B cell (primary cell): Measurements from ENCODE around the gene ACTN3. TPM values are rescaled to one million over a fixed set of nuclear protein-coding genes. Genes with fewer than 3 reads are reported as not detected.

Experiments used
- ATAC-seq: fragments of 200-7000 bp; cut with Tn5 transposase; one replicate; pipeline ENCODE4 v1.10.0; 2021; ENCODE audit warnings: low read depth, mild to moderate bottlenecking, moderate number of reproducible peaks, moderate library complexity
- CTCF ChIA-PET: fragments of 350-600 bp; sonication (Branson Sonifier 250); formaldehyde crosslinking; loops from one replicate; lab custom pipeline; 2021; ENCODE audit warnings: antibody characterized with exemption, inconsistent platforms; lab: Charles Lee
- POLR2A ChIA-PET: fragments of 350-600 bp; sonication (Branson Sonifier 250); formaldehyde crosslinking; loops from one replicate; lab custom pipeline; 2021; ENCODE audit warnings: antibody characterized with exemption; lab: Charles Lee
- DNase-seq: peaks from one replicate; pipeline ENCODE4 v3.0.0; 2013
- H2AFZ ChIP-seq: 2 replicates; pipeline ENCODE4 v1.6.1; 2012; ENCODE audit warnings: mild to moderate bottlenecking, low read depth, low read length; ENCODE audit not compliant: insufficient read depth, poor library complexity, severe bottlenecking
- H3K27ac ChIP-seq, 2 donors: 1 replicate in 1 of 2; 2 replicates in 1 of 2; pipeline ENCODE4 v1.5.1; 2012 to 2013; ENCODE audit warnings: low read length in 2 of 2, mild to moderate bottlenecking in 2 of 2, moderate library complexity in 1 of 2
- H3K27me3 ChIP-seq, 4 experiments: fragments of 200-600 bp in 1 of 4; sonication (generic) in 1 of 4; replicated peaks in 1 of 4; 1 replicate in 2 of 4; 2 replicates in 2 of 4; pipeline versions ENCODE4 v1.6.1 to v1.7.0; 2013 to 2016; ENCODE audit warnings: low read length in 3 of 4, mild to moderate bottlenecking in 2 of 4, mixed read lengths in 1 of 4, moderate library complexity in 1 of 4; ENCODE audit not compliant: insufficient read depth in 4 of 4, control insufficient read depth in 3 of 4; ENCODE audit errors: control extremely low read depth in 1 of 4
- H3K36me3 ChIP-seq, 2 experiments: replicated peaks in 1 of 2; 1 replicate in 1 of 2; 2 replicates in 1 of 2; pipeline versions ENCODE4 v1.6.1 to v1.7.1; 2013; ENCODE audit warnings: low read length in 1 of 2; ENCODE audit not compliant: insufficient read depth in 2 of 2, control insufficient read depth in 1 of 2; ENCODE audit errors: control extremely low read depth in 1 of 2, extremely low read depth in 1 of 2
- H3K4me1 ChIP-seq, 2 donors: fragments of 200-600 bp in 1 of 2; sonication (generic) in 1 of 2; 1 replicate in 1 of 2; 2 replicates in 1 of 2; pipeline versions ENCODE4 v1.5.1 to v1.6.1; 2013 to 2017; ENCODE audit warnings: low read length in 2 of 2; ENCODE audit not compliant: control insufficient read depth in 2 of 2, insufficient read depth in 2 of 2
- H3K4me2 ChIP-seq: replicated peaks from 2 replicates; pipeline ENCODE3; 2012; ENCODE audit warnings: mild to moderate bottlenecking, low read depth, low read length; ENCODE audit not compliant: poor library complexity, severe bottlenecking
- H3K4me3 ChIP-seq, 5 experiments: fragments of 200-600 bp in 1 of 5; sonication (generic) in 1 of 5; 1 replicate in 3 of 5; 2 replicates in 2 of 5; pipeline versions ENCODE4 v1.5.1 to v1.7.0; 2011 to 2016; ENCODE audit warnings: low read length in 4 of 5, mild to moderate bottlenecking in 4 of 5, low read depth in 2 of 5, control low read depth in 1 of 5, moderate library complexity in 1 of 5; ENCODE audit not compliant: insufficient read depth in 1 of 5; ENCODE audit errors: control extremely low read depth in 1 of 5, extremely low read depth in 1 of 5
- H3K79me2 ChIP-seq: fragments of 200-600 bp; sonication (generic); one replicate; pipeline ENCODE4 v1.6.0; 2016; ENCODE audit warnings: low read length; ENCODE audit not compliant: control insufficient read depth, insufficient read depth
- H3K9ac ChIP-seq: fragments of 200-600 bp; sonication (generic); 2 replicates; pipeline ENCODE4 v1.6.1; 2017; ENCODE audit warnings: mild to moderate bottlenecking, low read length, moderate library complexity
- H3K9me3 ChIP-seq, 3 donors: one replicate each; pipeline versions ENCODE4 v1.6.1 to v1.7.1; 2013; ENCODE audit warnings: low read length in 2 of 3; ENCODE audit not compliant: control insufficient read depth in 2 of 3, insufficient read depth in 1 of 3; ENCODE audit errors: control extremely low read depth in 1 of 3
- H4K20me1 ChIP-seq: 2 replicates; pipeline ENCODE4 v1.6.0; 2012; ENCODE audit warnings: mild to moderate bottlenecking, low read length; ENCODE audit not compliant: insufficient read depth, control insufficient read depth, poor library complexity, severe bottlenecking
- H3K27ac Mint-ChIP-seq: one replicate; pipeline ENCODE4 v1.8.0; 2021; ENCODE audit warnings: mixed read lengths
- H3K27me3 Mint-ChIP-seq: one replicate; pipeline ENCODE4 v1.8.0; 2021; ENCODE audit warnings: mixed read lengths
- H3K4me1 Mint-ChIP-seq: one replicate; pipeline ENCODE4 v1.8.0; 2021; ENCODE audit warnings: mixed read lengths
- H3K4me3 Mint-ChIP-seq: one replicate; pipeline ENCODE4 v1.8.0; 2021; ENCODE audit warnings: mixed read lengths
- H3K9me3 Mint-ChIP-seq: one replicate; pipeline ENCODE4 v1.8.0; 2022; ENCODE audit warnings: mixed read lengths; ENCODE audit not compliant: insufficient read depth
- EZH2 ChIP-seq: IDR thresholded peaks from 2 replicates; pipeline ENCODE4 v1.6.1; 2012; ENCODE audit warnings: borderline replicate concordance, low read depth, mild to moderate bottlenecking, moderate library complexity, low read length; ENCODE audit not compliant: insufficient read depth, poor library complexity, severe bottlenecking
- WGBS: methylation state at CpG from one replicate; pipeline ENCODE4 v1.1.5; 2013; ENCODE audit warnings: missing lambda C conversion rate; ENCODE audit not compliant: insufficient coverage; 5-methylcytosine and 5-hydroxymethylcytosine counted together
- intact Hi-C: fragments of 100-400 bp; cut with micrococcal nuclease; formaldehyde crosslinking; loops from one replicate; pipeline ENCODE4 v1.10.0; 2022
- polyA plus RNA-seq: library from polyadenylated mRNA; depleted of rRNA; stranded (reverse); fragments of >200 nt; gene quantifications from 2 replicates; pipeline ENCODE4 v1.2.3, GENCODE V29; 2012
- total RNA-seq, 2 donors: library from RNA; stranded (reverse); fragments of 120-200 nt in 1 of 2; gene quantifications; 1 replicate in 1 of 2; 2 replicates in 1 of 2; pipeline versions ENCODE4 v1.2.3 to v1.2.4, GENCODE V29; 2013 to 2022
- TF ChIP-seq, protein P1 (sequence below): fragments of 200-600 bp; IDR thresholded peaks from one replicate; pipeline ENCODE4 v1.8.0; 2022; ENCODE audit warnings: antibody characterized with exemption, mild to moderate bottlenecking

The ACTN3 gene
- total and polyA plus RNA-seq, 2 donors (not counting 1 experiment from before 2014, with no cell fraction given), result 0.22 TPM; not detected in 1

DNA sequence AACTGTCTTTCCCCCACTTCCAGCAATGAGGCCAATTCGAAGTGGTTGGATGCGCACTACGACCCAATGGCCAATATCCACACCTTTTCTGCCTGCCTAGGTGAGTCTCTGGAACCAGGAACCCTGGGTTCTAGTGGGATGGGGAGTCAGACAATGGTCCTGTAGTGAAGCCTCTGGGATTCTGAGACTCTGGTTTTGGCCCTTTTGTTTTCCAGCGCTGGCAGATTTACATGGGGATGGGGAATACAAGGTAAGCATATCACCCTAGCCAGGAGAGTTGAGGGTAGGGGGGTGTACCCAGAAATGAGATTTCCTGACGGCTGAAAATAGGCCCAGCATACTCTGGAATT, 35.7 kb upstream of the ACTN3 start:
- peaks cover 0 to 2% of the 10 kb centered on the region in 2 experiments for H3K36me3 ChIP-seq
- H3K4me1 Mint-ChIP-seq, result peaks cover 16% of the 10 kb centered on the region
- WGBS, result no CpG with 5 or more reads among the region's 5 CpGs
- no peaks in the 10 kb centered on the region for H3K27me3 ChIP-seq
- intact Hi-C loops, result loop anchor here (1.0 to 2.0 kb wide), 5 partner anchors 31 to 167 kb away; partner anchors contain the start of genes ACTN3, DPP3, MRPL11 and PELI3
- peak overlapping the region; percentile 92 for H3K4me2 ChIP-seq
- peak overlapping the region; percentile 80 for H3K9ac ChIP-seq
- H4K20me1 ChIP-seq, result no peaks in the 10 kb centered on the region
- H3K79me2 ChIP-seq, result peaks cover 8% of the 10 kb centered on the region
- H3K4me1 ChIP-seq, result peaks cover 11 to 14% of the 10 kb centered on the region in 2 donors
- H3K4me3 Mint-ChIP-seq, result peak overlapping the region; percentile 91
- H3K27ac ChIP-seq, result peak overlapping the region in 1 of 2 donors; percentile 40
- H3K27me3 Mint-ChIP-seq, result no peaks in the 10 kb centered on the region
- peak overlapping the region; percentile 61 for H3K27ac Mint-ChIP-seq
- no peak for DNase-seq
- H3K9me3 Mint-ChIP-seq, result no peaks in the 10 kb centered on the region
- ATAC-seq, result no peak
- H2AFZ ChIP-seq, result peak overlapping the region; percentile 92
- H3K4me3 ChIP-seq, result peak overlapping the region; percentile 55 to 89 (median 85)
- TF ChIP-seq, protein P1, sequence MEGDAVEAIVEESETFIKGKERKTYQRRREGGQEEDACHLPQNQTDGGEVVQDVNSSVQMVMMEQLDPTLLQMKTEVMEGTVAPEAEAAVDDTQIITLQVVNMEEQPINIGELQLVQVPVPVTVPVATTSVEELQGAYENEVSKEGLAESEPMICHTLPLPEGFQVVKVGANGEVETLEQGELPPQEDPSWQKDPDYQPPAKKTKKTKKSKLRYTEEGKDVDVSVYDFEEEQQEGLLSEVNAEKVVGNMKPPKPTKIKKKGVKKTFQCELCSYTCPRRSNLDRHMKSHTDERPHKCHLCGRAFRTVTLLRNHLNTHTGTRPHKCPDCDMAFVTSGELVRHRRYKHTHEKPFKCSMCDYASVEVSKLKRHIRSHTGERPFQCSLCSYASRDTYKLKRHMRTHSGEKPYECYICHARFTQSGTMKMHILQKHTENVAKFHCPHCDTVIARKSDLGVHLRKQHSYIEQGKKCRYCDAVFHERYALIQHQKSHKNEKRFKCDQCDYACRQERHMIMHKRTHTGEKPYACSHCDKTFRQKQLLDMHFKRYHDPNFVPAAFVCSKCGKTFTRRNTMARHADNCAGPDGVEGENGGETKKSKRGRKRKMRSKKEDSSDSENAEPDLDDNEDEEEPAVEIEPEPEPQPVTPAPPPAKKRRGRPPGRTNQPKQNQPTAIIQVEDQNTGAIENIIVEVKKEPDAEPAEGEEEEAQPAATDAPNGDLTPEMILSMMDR, result no peak
- TF ChIP-seq EZH2, result no peak
- ChIA-PET CTCF (interaction anchor here (0.9 to 2.1 kb wide), 6 partner anchors 8 to 441 kb away, joined by 3 to 15 read pairs (median 3); partner anchors contain the start of genes BRMS1, DPP3 and RBM4B), POLR2A (interaction anchor here (0.8 to 1.2 kb wide), 2 partner anchors 31 to 45 kb away, joined by 4 read pairs; partner anchors contain the start of genes DPP3 and PELI3)
- no peaks in the 10 kb centered on the region for H3K9me3 ChIP-seq

DNA sequence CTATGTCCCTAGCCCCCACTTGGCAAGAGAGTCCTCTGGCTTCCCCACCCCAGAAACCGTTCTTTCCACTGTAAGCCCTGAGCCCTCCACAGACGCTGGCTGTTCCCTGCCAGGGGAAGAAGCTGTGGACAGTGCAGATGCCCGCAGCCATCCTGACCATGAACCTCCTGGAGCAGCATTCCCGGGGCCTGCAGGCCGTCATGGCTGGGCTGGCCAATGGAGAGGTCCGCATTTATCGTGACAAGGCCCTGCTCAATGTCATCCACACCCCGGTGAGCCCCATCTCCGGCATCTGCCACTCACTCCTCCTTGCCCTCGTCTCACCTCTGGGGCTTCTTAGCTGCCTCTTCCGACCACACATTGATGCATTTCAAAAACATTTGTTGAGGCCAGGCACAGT, 23.1 kb upstream of the ACTN3 start:
- Histone ChIP-seq H3K27me3 (no peaks in the 10 kb centered on the region), H3K4me3 (no peak overlapping the region), H3K4me2 (no peak overlapping the region), H3K9ac (no peak overlapping the region), H2AFZ (no peak overlapping the region), H3K4me1 (no peaks in the 10 kb centered on the region), H3K36me3 (peaks cover 0 to 40% of the 10 kb centered on the region in 2 experiments), H3K79me2 (no peaks in the 10 kb centered on the region), H3K9me3 (no peaks in the 10 kb centered on the region), H4K20me1 (no peaks in the 10 kb centered on the region), H3K27ac (no peak overlapping the region)
- Mint-ChIP-seq H3K4me3 (no peak overlapping the region), H3K9me3 (no peaks in the 10 kb centered on the region), H3K27me3 (no peaks in the 10 kb centered on the region), H3K27ac (no peak overlapping the region), H3K4me1 (no peaks in the 10 kb centered on the region)
- DNase-seq (no peak), ATAC-seq (no peak)
- CTCF ChIA-PET, result no interaction called here
- intact Hi-C loops, result no loop called here
- POLR2A ChIA-PET, result no interaction called here
- TF ChIP-seq, protein P1, result no peak
- no peak for TF ChIP-seq EZH2
- 97% methylated on average over 11 of the region's 11 CpGs for WGBS
